H1 (cell line): ENCODE measurements around the gene ATG16L2. TPM values are rescaled to one million over a fixed set of nuclear protein-coding genes. Genes with fewer than 3 reads are reported as not detected.

Source experiments
- CTCF ChIA-PET: fragments of 300-600 bp; sonication (Branson Sonifier 250); formaldehyde crosslinking; loops from one replicate; lab custom pipeline; 2021; ENCODE audit not compliant: partially characterized antibody; lab: Charles Lee
- POLR2A ChIA-PET: fragments of 300-600 bp; sonication (Branson Sonifier 250); formaldehyde crosslinking; loops from one replicate; lab custom pipeline; 2021; ENCODE audit warnings: inconsistent platforms; ENCODE audit not compliant: partially characterized antibody; lab: Charles Lee
- DNase-seq, 2 experiments: peaks; one replicate each; pipeline versions ENCODE4 v3.0.0 to v3.0.0-alpha.2; 2010 to 2022; ENCODE audit warnings: low spot score in 2 of 2, low read depth in 1 of 2, mixed read lengths in 1 of 2
- FAIRE-seq: peaks from 2 replicates; lab custom pipeline; 2011; peaks lifted over from hg19 to GRCh38; lab: Jason Lieb, UNC
- H2AFZ ChIP-seq: 2 replicates; pipeline ENCODE4 v1.8.1; 2012; ENCODE audit warnings: low read length, inconsistent platforms
- H2AK5ac ChIP-seq: 2 replicates; pipeline ENCODE4 v1.6.1; 2013; ENCODE audit warnings: low read depth, low read length
- H2BK120ac ChIP-seq: replicated peaks from 2 replicates; pipeline ENCODE3; 2013; ENCODE audit warnings: low read depth, low read length, inconsistent platforms
- H2BK12ac ChIP-seq: 2 replicates; pipeline ENCODE4 v1.6.1; 2013; ENCODE audit warnings: low read depth, low read length
- H2BK15ac ChIP-seq: 2 replicates; pipeline ENCODE4 v1.6.1; 2013; ENCODE audit warnings: low read length
- H2BK20ac ChIP-seq: 2 replicates; pipeline ENCODE4 v1.6.1; 2013; ENCODE audit warnings: low read length
- H2BK5ac ChIP-seq: 2 replicates; pipeline ENCODE4 v1.6.1; 2013; ENCODE audit warnings: low read depth, low read length
- H3K14ac ChIP-seq: 2 replicates; pipeline ENCODE4 v1.6.1; 2013; ENCODE audit warnings: inconsistent platforms; ENCODE audit not compliant: insufficient read length
- H3K18ac ChIP-seq: 2 replicates; pipeline ENCODE4 v1.6.1; 2013; ENCODE audit warnings: low read length; ENCODE audit errors: extremely low read depth
- H3K23ac ChIP-seq: 2 replicates; pipeline ENCODE4 v1.6.1; 2013; ENCODE audit warnings: inconsistent platforms; ENCODE audit not compliant: insufficient read length
- H3K23me2 ChIP-seq: 2 replicates; pipeline ENCODE4 v1.6.1; 2013; ENCODE audit warnings: low read depth, low read length
- H3K27ac ChIP-seq: 2 replicates; pipeline ENCODE4 v1.6.1; 2011; ENCODE audit warnings: low read depth, low read length, inconsistent platforms
- H3K27me3 ChIP-seq, 4 experiments: replicated peaks in 1 of 4; 1 replicate in 1 of 4; 2 replicates in 3 of 4; pipeline versions ENCODE4 v1.6.1 to v1.8.1; 2011 to 2013; ENCODE audit warnings: low read length in 3 of 4, mild to moderate bottlenecking in 3 of 4, inconsistent platforms in 2 of 4, mixed read lengths in 2 of 4, moderate library complexity in 1 of 4; ENCODE audit not compliant: control insufficient read depth in 3 of 4, insufficient read depth in 3 of 4; ENCODE audit errors: extremely low read depth in 1 of 4
- H3K36me3 ChIP-seq, 4 experiments: 2 replicates each; pipeline versions ENCODE4 v1.6.1 to v1.8.1; 2011 to 2013; ENCODE audit warnings: mild to moderate bottlenecking in 4 of 4, low read length in 3 of 4, moderate library complexity in 2 of 4, control low read depth in 1 of 4, inconsistent platforms in 1 of 4; ENCODE audit not compliant: insufficient read depth in 4 of 4, control insufficient read depth in 2 of 4
- H3K4ac ChIP-seq: replicated peaks from 2 replicates; pipeline ENCODE3; 2013; ENCODE audit warnings: low read length, low read depth, mixed read lengths, inconsistent platforms; ENCODE audit not compliant: insufficient read length
- H3K4me1 ChIP-seq, 4 experiments: replicated peaks in 1 of 4; 1 replicate in 1 of 4; 2 replicates in 3 of 4; pipeline versions ENCODE4 v1.6.1 to v1.8.1; 2011 to 2013; ENCODE audit warnings: low read length in 3 of 4, inconsistent platforms in 2 of 4, mixed read lengths in 1 of 4; ENCODE audit not compliant: insufficient read depth in 4 of 4, control insufficient read depth in 3 of 4
- H3K4me2 ChIP-seq, 2 experiments: 2 replicates each; pipeline versions ENCODE4 v1.6.1 to v1.8.1; 2011 to 2013; ENCODE audit warnings: low read depth in 2 of 2, low read length in 2 of 2, control low read depth in 1 of 2, inconsistent platforms in 1 of 2, mild to moderate bottlenecking in 1 of 2; ENCODE audit not compliant: insufficient read depth in 1 of 2
- H3K4me3 ChIP-seq, 4 experiments: fragments of 200-600, 300-600 bp in 1 of 4; sonication (generic), shearing (Covaris generic), sonication (Bioruptor Twin) in 1 of 4; 2 replicates each; pipeline versions ENCODE4 v1.5.1 to v1.8.1; 2011 to 2016; ENCODE audit warnings: low read length in 4 of 4, low read depth in 3 of 4, control low read depth in 2 of 4, inconsistent platforms in 2 of 4, mild to moderate bottlenecking in 2 of 4, mixed read lengths in 1 of 4, moderate library complexity in 1 of 4; ENCODE audit not compliant: insufficient read depth in 2 of 4; ENCODE audit errors: extremely low read depth in 1 of 4
- H3K56ac ChIP-seq: replicated peaks from 2 replicates; pipeline ENCODE3; 2013; ENCODE audit warnings: low read depth, mild to moderate bottlenecking, mixed read lengths, low read length, inconsistent platforms; ENCODE audit not compliant: insufficient read length
- H3K79me1 ChIP-seq: 2 replicates; pipeline ENCODE4 v1.6.1; 2013; ENCODE audit warnings: low read depth, low read length, control low read depth
- H3K79me2 ChIP-seq, 2 experiments: 2 replicates each; pipeline versions ENCODE4 v1.6.1 to v1.8.1; 2012 to 2013; ENCODE audit warnings: low read length in 2 of 2, mild to moderate bottlenecking in 2 of 2, inconsistent platforms in 1 of 2; ENCODE audit not compliant: insufficient read depth in 2 of 2, control insufficient read depth in 1 of 2
- H3K9ac ChIP-seq, 4 experiments: replicated peaks in 1 of 4; 1 replicate in 1 of 4; 2 replicates in 3 of 4; pipeline versions ENCODE4 v1.6.1 to v1.8.1; 2011 to 2013; ENCODE audit warnings: low read depth in 3 of 4, low read length in 3 of 4, control low read depth in 2 of 4, mild to moderate bottlenecking in 2 of 4, moderate library complexity in 2 of 4, inconsistent platforms in 1 of 4; ENCODE audit errors: extremely low read depth in 1 of 4
- H3K9me3 ChIP-seq, 2 experiments: 2 replicates each; pipeline versions ENCODE4 v1.6.1 to v1.8.1; 2012 to 2013; ENCODE audit warnings: mild to moderate bottlenecking in 2 of 2, moderate library complexity in 2 of 2, control low read depth in 1 of 2, inconsistent platforms in 1 of 2, low read depth in 1 of 2, low read length in 1 of 2, mixed read lengths in 1 of 2; ENCODE audit not compliant: insufficient read depth in 2 of 2
- H4K20me1 ChIP-seq, 2 experiments: replicated peaks in 1 of 2; 2 replicates each; pipeline versions ENCODE3 to v1.8.1; 2011 to 2013; ENCODE audit warnings: inconsistent platforms in 2 of 2, low read length in 2 of 2, mild to moderate bottlenecking in 1 of 2; ENCODE audit not compliant: insufficient read depth in 2 of 2, control insufficient read depth in 1 of 2
- H4K5ac ChIP-seq: 2 replicates; pipeline ENCODE4 v1.6.1; 2013; ENCODE audit warnings: low read length, low read depth, mixed read lengths, inconsistent platforms; ENCODE audit not compliant: insufficient read length
- H4K8ac ChIP-seq: 2 replicates; pipeline ENCODE4 v1.8.0; 2013; ENCODE audit warnings: mild to moderate bottlenecking, moderate library complexity, low read length, inconsistent platforms; ENCODE audit not compliant: insufficient read depth; ENCODE audit errors: extremely low read depth
- H4K91ac ChIP-seq: replicated peaks from 2 replicates; pipeline ENCODE3; 2013; ENCODE audit warnings: low read length, mixed read lengths, inconsistent platforms; ENCODE audit not compliant: insufficient read length
- BACH1 ChIP-seq: IDR thresholded peaks from 2 replicates; pipeline ENCODE4 v1.6.1; 2012; ENCODE audit warnings: low read length, improper control_type of control experiment
- BCL11A ChIP-seq, 2 experiments: IDR thresholded peaks; one replicate each; pipeline ENCODE4 v1.6.1; 2011; ENCODE audit warnings: low read depth in 2 of 2, low read length in 2 of 2, mild to moderate bottlenecking in 2 of 2
- CBX8 ChIP-seq: fragments of 300-800, 300-1000 bp; sonication (generic); IDR thresholded peaks from 2 replicates; pipeline ENCODE4 v1.7.1; 2016; ENCODE audit warnings: low read depth, low read length, borderline replicate concordance
- HDAC6 ChIP-seq: IDR thresholded peaks from one replicate; pipeline ENCODE4 v1.7.1; 2012; ENCODE audit warnings: low read depth, mild to moderate bottlenecking, inconsistent platforms, low read length, moderate library complexity
- JUN ChIP-seq: IDR thresholded peaks from 2 replicates; pipeline ENCODE4 v1.6.1; 2011; ENCODE audit warnings: low read depth, mild to moderate bottlenecking, improper control_type of control experiment, low read length
- KDM1A ChIP-seq: fragments of 200-600, 300-600 bp; sonication (generic); IDR thresholded peaks from 2 replicates; pipeline ENCODE4 v1.7.1; 2016; ENCODE audit warnings: mild to moderate bottlenecking, low read length, borderline replicate concordance
- RFX5 ChIP-seq: IDR thresholded peaks from 2 replicates; pipeline ENCODE4 v1.6.1; 2011; ENCODE audit warnings: low read depth, low read length, improper control_type of control experiment, borderline replicate concordance
- SP1 ChIP-seq: IDR thresholded peaks from 2 replicates; pipeline ENCODE4 v1.6.1; 2011; ENCODE audit warnings: low read depth, low read length
- SP2 ChIP-seq: IDR thresholded peaks from 2 replicates; pipeline ENCODE4 v1.6.1; 2012; ENCODE audit warnings: mild to moderate bottlenecking, low read length, inconsistent platforms
- TEAD4 ChIP-seq: IDR thresholded peaks from 2 replicates; pipeline ENCODE4 v1.6.1; 2012; ENCODE audit warnings: low read depth, low read length, inconsistent platforms, mixed read lengths
- ZNF274 ChIP-seq: IDR thresholded peaks from 2 replicates; pipeline ENCODE4 v1.7.0; 2012; ENCODE audit warnings: low read length, borderline replicate concordance; ENCODE audit errors: extremely low read depth
- WGBS, 2 experiments: shearing (Covaris generic) in 1 of 2; methylation state at CpG; one replicate each; pipeline versions ENCODE4 v1.1.6 to v1.1.7; 2013 to 2015; ENCODE audit warnings: low lambda C conversion rate in 2 of 2, mixed read lengths in 2 of 2, inconsistent platforms in 1 of 2, low coverage in 1 of 2, missing lambda C conversion rate in 1 of 2; ENCODE audit not compliant: insufficient replicate concordance in 2 of 2, insufficient coverage in 1 of 2, insufficient read length in 1 of 2; ENCODE audit errors: extremely low coverage in 1 of 2, missing lambda C conversion rate in 1 of 2; 5-methylcytosine and 5-hydroxymethylcytosine counted together
- polyA plus RNA-seq, 7 experiments: library from polyadenylated mRNA; depleted of rRNA in 3 of 7; stranded (reverse) in 5 of 7; unstranded in 2 of 7; fragments of >200 nt in 5 of 7; fragments of 200-250 nt in 2 of 7; gene quantifications; 1 replicate in 5 of 7; 2 replicates in 1 of 7; 4 replicates in 1 of 7; pipeline versions ENCODE4 v1.2.1 to v1.2.3, GENCODE V29; 2011 to 2013; ENCODE audit warnings: missing spikeins in 2 of 7, mixed read lengths in 2 of 7
- total RNA-seq: library from RNA; stranded (reverse); fragmentation: NEBNext Ultra II Directional; extraction: Animal tissue kit (Norgen Biotek cat#: 25700); gene quantifications from 2 replicates; pipeline ENCODE4 v1.2.1, GENCODE V29; 2021
- TF ChIP-seq, protein P1 (sequence below): IDR thresholded peaks from 2 replicates; pipeline ENCODE4 v1.6.1; 2012; ENCODE audit warnings: low read length, inconsistent platforms

ATG16L2 gene
- total and polyA plus RNA-seq, 2 of the 8 experiments (the other 6 are each of a cell fraction or from before 2014, with no cell fraction given) = 11.0 to 18.5 TPM

- no peak overlapping the region for H3K9ac ChIP-seq
- no peak for FAIRE-seq
- H3K23ac ChIP-seq = no peak overlapping the region
- H3K79me2 ChIP-seq = no peaks in the 10 kb centered on the region
- no peak overlapping the region for H2BK5ac ChIP-seq
- 91% methylated on average over 7 of the region's 7 CpGs; no CpG with 5 or more reads in 1 of the 2 experiments for WGBS, 2 experiments
- no peak overlapping the region for H4K5ac ChIP-seq
- 0 out of 2 replicates have a peak, but pooled peaks cover 2% of the 10 kb centered on the region for H3K79me1 ChIP-seq
- H3K36me3 ChIP-seq = no peaks in the 10 kb centered on the region
- no peaks in the 10 kb centered on the region for H3K23me2 ChIP-seq
- H2BK15ac ChIP-seq = no peak overlapping the region
- H4K20me1 ChIP-seq = no peaks in the 10 kb centered on the region
- no peak overlapping the region for H3K56ac ChIP-seq
- no peak overlapping the region for H2BK120ac ChIP-seq
- no peaks in the 10 kb centered on the region for H3K27me3 ChIP-seq
- H3K4me2 ChIP-seq = no peak overlapping the region
- no peaks in the 10 kb centered on the region for H3K9me3 ChIP-seq
- peak overlapping the region; percentile 16; the same call in 1 of the 2 replicates for H2AK5ac ChIP-seq
- H3K18ac ChIP-seq = no peak overlapping the region
- no peak overlapping the region for H3K4ac ChIP-seq
- H4K91ac ChIP-seq = peak overlapping the region; percentile 81
- no peak overlapping the region for H4K8ac ChIP-seq
- H3K14ac ChIP-seq = no peak overlapping the region
- H3K4me1 ChIP-seq = peaks cover 2 to 5% (median 4%) of the 10 kb centered on the region in 4 experiments; a peak in 6 of 7 replicates
- no peak overlapping the region for H3K4me3 ChIP-seq
- H3K27ac ChIP-seq = no peak overlapping the region
- H2BK20ac ChIP-seq = no peak overlapping the region
- DNase-seq = no peak
- CTCF ChIA-PET = interaction anchor here (1.0 to 3.4 kb wide), 12 partner anchors 11 to 397 kb away, joined by 3 to 18 read pairs (median 5); no protein-coding TSS in a partner anchor
- POLR2A ChIA-PET = interaction anchor here (0.9 to 1.2 kb wide), 2 partner anchors 10 to 25 kb away, joined by 3 read pairs; no protein-coding TSS in a partner anchor
- H2BK12ac ChIP-seq = peak overlapping the region; percentile 44; the same call in 1 of the 2 replicates
- H2AFZ ChIP-seq = no peak overlapping the region
- TF ChIP-seq SP2 = no peak
- TF ChIP-seq BACH1 = no peak
- TF ChIP-seq TEAD4 = no peak
- no peak for TF ChIP-seq CBX8
- no peak for TF ChIP-seq RFX5
- TF ChIP-seq BCL11A (IDR thresholded peaks at IDR 0.05; ENCODE audit: low read depth in 2 of 2, low read length in 2 of 2) = no peak
- no peak for TF ChIP-seq HDAC6
- TF ChIP-seq ZNF274 = no peak
- TF ChIP-seq, protein P1, sequence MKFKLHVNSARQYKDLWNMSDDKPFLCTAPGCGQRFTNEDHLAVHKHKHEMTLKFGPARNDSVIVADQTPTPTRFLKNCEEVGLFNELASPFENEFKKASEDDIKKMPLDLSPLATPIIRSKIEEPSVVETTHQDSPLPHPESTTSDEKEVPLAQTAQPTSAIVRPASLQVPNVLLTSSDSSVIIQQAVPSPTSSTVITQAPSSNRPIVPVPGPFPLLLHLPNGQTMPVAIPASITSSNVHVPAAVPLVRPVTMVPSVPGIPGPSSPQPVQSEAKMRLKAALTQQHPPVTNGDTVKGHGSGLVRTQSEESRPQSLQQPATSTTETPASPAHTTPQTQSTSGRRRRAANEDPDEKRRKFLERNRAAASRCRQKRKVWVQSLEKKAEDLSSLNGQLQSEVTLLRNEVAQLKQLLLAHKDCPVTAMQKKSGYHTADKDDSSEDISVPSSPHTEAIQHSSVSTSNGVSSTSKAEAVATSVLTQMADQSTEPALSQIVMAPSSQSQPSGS = no peak
- TF ChIP-seq JUN = no peak
- TF ChIP-seq KDM1A = no peak
- TF ChIP-seq SP1 = no peak
These were observed 26.0 kb upstream of the ATG16L2 start for GRCh38 chr11:72788241-72788640.
